Measurements from ENCODE around the gene CFAP97D2. TPM values are rescaled to one million over a fixed set of nuclear protein-coding genes. Genes with fewer than 3 reads are reported as not detected.

CFAP97D2 gene
- total RNA-seq, 1 donor from 2014 or later = not detected

DNA sequence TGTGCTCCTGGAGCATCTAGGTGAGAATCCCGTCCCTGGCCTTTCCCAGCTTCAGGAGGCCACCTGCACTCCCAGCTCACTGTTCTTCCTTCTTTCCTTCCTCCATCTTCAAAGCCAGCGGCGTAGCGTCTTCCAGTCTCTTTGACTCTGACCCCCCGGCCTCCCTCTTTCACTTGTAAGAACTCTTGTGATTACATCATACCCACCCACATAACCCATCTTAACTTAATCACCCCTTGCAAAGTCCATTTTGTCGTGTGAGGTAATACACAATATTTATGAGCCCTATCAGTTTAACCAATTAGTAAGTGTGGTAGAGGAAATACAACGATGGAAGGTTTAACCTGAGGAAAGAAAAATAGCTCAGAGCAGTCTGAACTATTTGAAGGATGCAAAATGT, 51.1 kb downstream of the CFAP97D2 start:
- TF ChIP-seq, protein P1, sequence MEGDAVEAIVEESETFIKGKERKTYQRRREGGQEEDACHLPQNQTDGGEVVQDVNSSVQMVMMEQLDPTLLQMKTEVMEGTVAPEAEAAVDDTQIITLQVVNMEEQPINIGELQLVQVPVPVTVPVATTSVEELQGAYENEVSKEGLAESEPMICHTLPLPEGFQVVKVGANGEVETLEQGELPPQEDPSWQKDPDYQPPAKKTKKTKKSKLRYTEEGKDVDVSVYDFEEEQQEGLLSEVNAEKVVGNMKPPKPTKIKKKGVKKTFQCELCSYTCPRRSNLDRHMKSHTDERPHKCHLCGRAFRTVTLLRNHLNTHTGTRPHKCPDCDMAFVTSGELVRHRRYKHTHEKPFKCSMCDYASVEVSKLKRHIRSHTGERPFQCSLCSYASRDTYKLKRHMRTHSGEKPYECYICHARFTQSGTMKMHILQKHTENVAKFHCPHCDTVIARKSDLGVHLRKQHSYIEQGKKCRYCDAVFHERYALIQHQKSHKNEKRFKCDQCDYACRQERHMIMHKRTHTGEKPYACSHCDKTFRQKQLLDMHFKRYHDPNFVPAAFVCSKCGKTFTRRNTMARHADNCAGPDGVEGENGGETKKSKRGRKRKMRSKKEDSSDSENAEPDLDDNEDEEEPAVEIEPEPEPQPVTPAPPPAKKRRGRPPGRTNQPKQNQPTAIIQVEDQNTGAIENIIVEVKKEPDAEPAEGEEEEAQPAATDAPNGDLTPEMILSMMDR (conservative IDR thresholded peaks at IDR 0.05; ENCODE audit: low read depth, low read length) = no peak
- DNase-seq (ENCODE audit: low read depth) = no peak
- no peak overlapping the region for H3K4me3 ChIP-seq (ENCODE audit: low read depth, low read length)

GRCh38 chr13:114230575-114230974, 51.5 kb downstream of the CFAP97D2 start:
- no peak overlapping the region for H3K4me3 ChIP-seq (ENCODE audit: low read depth, low read length)
- TF ChIP-seq, protein P1 (conservative IDR thresholded peaks at IDR 0.05; ENCODE audit: low read depth, low read length) = no peak
- DNase-seq (ENCODE audit: low read depth) = no peak

- no peak overlapping the region for H3K4me3 ChIP-seq (ENCODE audit: low read depth, low read length)
- DNase-seq (ENCODE audit: low read depth) = no peak
- TF ChIP-seq, protein P1 (conservative IDR thresholded peaks at IDR 0.05; ENCODE audit: low read depth, low read length) = no peak
These were observed 52.8 kb downstream of the CFAP97D2 start for GRCh38 chr13:114231886-114232285.

DNA sequence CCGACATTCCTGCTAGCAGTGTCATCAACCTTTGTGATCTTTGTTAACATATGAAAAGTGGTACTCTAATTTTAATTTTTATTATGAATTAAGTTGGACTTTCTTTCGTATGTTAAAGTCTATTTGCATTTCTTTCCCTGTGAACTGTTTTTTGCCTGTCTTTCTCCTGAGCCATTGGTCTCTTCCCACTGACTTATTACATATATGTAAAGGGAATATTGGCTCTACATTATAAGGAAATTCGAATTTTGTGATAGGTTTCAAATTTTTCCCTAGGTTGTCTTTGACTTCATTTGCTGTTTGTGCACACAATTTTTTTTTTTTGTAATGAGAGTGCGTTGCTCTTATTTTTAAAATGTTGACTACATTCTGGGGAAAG, 55.2 kb downstream of the CFAP97D2 start:
- DNase-seq (ENCODE audit: low read depth) = no peak
- TF ChIP-seq, protein P1 (conservative IDR thresholded peaks at IDR 0.05; ENCODE audit: low read depth, low read length) = no peak
- H3K4me3 ChIP-seq (ENCODE audit: low read depth, low read length) = peak overlapping the region; percentile 86

DNA sequence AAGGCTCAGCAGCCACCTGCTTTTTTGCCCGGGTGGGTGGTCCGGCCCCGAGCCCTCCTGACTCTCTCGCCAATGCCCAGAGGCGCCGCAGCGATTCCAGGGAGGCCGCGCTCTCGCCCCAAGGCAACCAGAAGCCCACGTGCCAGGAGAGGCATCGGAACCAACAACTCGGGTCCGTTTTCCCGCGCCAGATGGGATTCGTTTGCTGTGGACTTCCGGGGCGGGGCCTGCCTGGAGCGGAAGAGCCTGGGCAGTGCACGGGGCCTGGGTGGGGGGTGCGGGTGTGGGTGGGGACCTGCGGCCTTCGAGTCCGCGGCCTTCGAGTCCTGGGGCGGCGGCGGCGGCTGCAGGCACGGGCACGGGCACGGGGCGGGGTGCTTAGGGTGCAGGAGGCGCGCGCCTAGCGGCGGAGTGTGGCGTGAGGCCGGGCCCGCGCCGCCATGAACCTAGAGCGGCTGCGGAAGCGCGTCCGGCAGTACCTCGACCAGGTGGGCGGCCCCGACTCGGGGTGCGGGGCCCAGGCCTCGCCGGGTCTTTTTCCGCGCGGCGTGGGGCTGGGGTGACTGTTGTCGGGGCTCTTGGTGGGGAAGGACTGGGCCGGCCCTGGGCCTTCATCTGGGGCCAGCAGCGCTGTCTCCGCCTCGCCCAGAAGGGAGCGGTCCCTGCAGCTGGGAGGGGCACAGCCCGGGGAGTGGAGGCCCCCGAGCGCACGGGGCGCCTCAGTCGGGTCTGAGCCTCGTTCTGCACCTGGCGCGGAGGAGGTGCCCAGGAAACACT, 55.8 kb downstream of the CFAP97D2 start, which contains the start of gene CDC16:
TSS of gene CDC16 (plus strand) at position 253 of the 777 bp plus-strand sequence. CDS start at position 441, 188 bp downstream.
- DNase-seq (ENCODE audit: low read depth) = peak; percentile 31
- TF ChIP-seq, protein P1 (conservative IDR thresholded peaks at IDR 0.05; ENCODE audit: low read depth, low read length) = no peak

DNA sequence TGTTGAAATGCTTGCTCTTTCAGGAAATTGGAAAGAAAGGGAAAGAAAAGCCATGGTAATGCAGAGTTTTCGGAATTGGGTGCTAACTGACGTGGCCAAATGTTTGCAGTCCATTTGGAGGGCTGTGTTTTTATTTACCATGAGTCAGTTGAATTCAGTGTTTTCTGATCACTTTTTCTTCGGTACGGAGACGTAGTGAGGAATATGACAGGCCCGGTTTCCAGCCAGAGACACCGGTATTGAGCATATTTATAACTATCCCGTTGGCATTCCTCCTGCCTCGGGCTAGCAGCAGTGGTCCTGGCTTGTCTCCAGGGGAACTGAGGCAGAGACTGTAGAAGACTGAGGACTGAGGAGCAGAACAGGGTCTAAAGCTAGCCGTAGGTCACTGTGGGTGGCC, 56.6 kb downstream of the CFAP97D2 start:
- no peak for DNase-seq (ENCODE audit: low read depth)
- H3K4me3 ChIP-seq (ENCODE audit: low read depth, low read length) = peak overlapping the region; percentile 86
- TF ChIP-seq, protein P1 (conservative IDR thresholded peaks at IDR 0.05; ENCODE audit: low read depth, low read length) = no peak

More for the DNA sequence above, 55.8 kb downstream of the CFAP97D2 start, which contains the start of gene CDC16:
- peak within 1 kb of the TSS; percentile 86 for H3K4me3 ChIP-seq (ENCODE audit: low read depth, low read length)

DNA sequence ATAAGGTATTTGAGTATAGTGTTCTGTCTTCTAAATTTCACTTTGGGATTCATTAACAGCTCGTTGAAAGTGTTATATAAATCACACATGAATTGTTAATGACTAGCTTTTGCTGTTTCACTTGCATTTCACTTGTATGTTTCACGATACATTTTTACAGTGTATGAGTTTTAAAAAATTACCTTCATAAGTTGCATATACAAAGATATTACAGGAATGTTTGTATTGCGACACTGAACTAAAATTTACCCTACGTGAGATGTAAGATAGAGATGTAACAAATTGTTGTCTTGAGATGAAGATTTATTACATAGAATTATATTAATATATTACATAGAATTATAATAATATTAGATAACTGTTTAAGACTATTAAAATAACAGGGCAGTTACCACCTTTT, 57.2 kb downstream of the CFAP97D2 start:
- TF ChIP-seq, protein P1 (conservative IDR thresholded peaks at IDR 0.05; ENCODE audit: low read depth, low read length) = no peak
- DNase-seq (ENCODE audit: low read depth) = no peak
- H3K4me3 ChIP-seq (ENCODE audit: low read depth, low read length) = peak overlapping the region; percentile 86
